NCI-H69 (cell line): ENCODE results near the gene CPD.
"Not testable (repeated sequence)": the region's sequence is repeated elsewhere in the genome, so short reads cannot be mapped to it uniquely, and the experiment has no call there.

Experiments
- DNase-seq: peaks from one replicate; lab custom pipeline; 2025; lab: John Stamatoyannopoulos, UW

Gene CPD

GRCh38 chr17:30378825-30379302, at the start of gene CPD:
CPD (plus strand) TSS chr17:30378927; CDS start chr17:30378981, 54 bp downstream.
- peak; percentile 98 for DNase-seq

GRCh38 chr17:30332057-30332542, 46.6 kb upstream of the CPD start:
- DNase-seq = no peak

- no peak for DNase-seq
Observed at GRCh38 chr17:30333503-30334360, 45.0 kb upstream of the CPD start, which contains the start of gene TMIGD1. TMIGD1 (minus strand) TSS chr17:30334057; CDS start chr17:30332133, 1,924 bp downstream.

- no peak for DNase-seq
Observed at GRCh38 chr17:30334421-30334820, 44.3 kb upstream of the CPD start.

- DNase-seq = peak; percentile 90
Observed at GRCh38 chr17:30336369-30337171, 42.2 kb upstream of the CPD start.

GRCh38 chr17:30337393-30337999, 41.2 kb upstream of the CPD start:
- no peak for DNase-seq

GRCh38 chr17:30339086-30339485, 39.6 kb upstream of the CPD start:
- no peak for DNase-seq

GRCh38 chr17:30340801-30341356, 37.8 kb upstream of the CPD start:
- DNase-seq = no peak

GRCh38 chr17:30341703-30342249, 37.0 kb upstream of the CPD start:
- no peak for DNase-seq

GRCh38 chr17:30343244-30343643, 35.5 kb upstream of the CPD start:
- not testable (repeated sequence) for DNase-seq

- peak; percentile 42 for DNase-seq
Observed at GRCh38 chr17:30343796-30344195, 34.9 kb upstream of the CPD start.

- DNase-seq = peak; percentile 93
Observed at GRCh38 chr17:30344283-30345088, 34.2 kb upstream of the CPD start.

GRCh38 chr17:30345089-30345433, 33.7 kb upstream of the CPD start:
- no peak for DNase-seq

- no peak for DNase-seq
Observed at GRCh38 chr17:30345527-30346075, 33.1 kb upstream of the CPD start.

- no peak for DNase-seq
Observed at GRCh38 chr17:30346221-30346795, 32.4 kb upstream of the CPD start.

- peak; percentile 55 for DNase-seq
Observed at GRCh38 chr17:30347488-30347887, 31.2 kb upstream of the CPD start.

GRCh38 chr17:30349252-30349651, 29.5 kb upstream of the CPD start:
- no peak for DNase-seq

GRCh38 chr17:30351263-30351662, 27.5 kb upstream of the CPD start:
- not testable (repeated sequence) for DNase-seq

GRCh38 chr17:30351735-30352134, 27.0 kb upstream of the CPD start:
- DNase-seq = no peak

- DNase-seq = no peak
Observed at GRCh38 chr17:30352240-30352814, 26.4 kb upstream of the CPD start.
